ENCODE results near the gene NR2C2AP. TPM values are rescaled to one million over a fixed set of nuclear protein-coding genes. Genes with fewer than 3 reads are reported as not detected.

NR2C2AP gene
- total and polyA plus RNA-seq, 2 donors (not counting 1 experiment from before 2014, with no cell fraction given) = 27.4 to 29.3 TPM

- Mint-ChIP-seq H3K4me1 (peaks cover 30% of the 10 kb centered on the region), H3K27ac (no peak overlapping the region), H3K27me3 (peaks cover 8% of the 10 kb centered on the region), H3K4me3 (peak overlapping the region; percentile 82), H3K9me3 (ENCODE audit: insufficient read depth) (no peaks in the 10 kb centered on the region)
- Histone ChIP-seq H3K36me3 (replicated peaks in 1 of 2; ENCODE audit: control extremely low read depth in 1 of 2, control insufficient read depth in 1 of 2, extremely low read depth in 1 of 2, insufficient read depth in 2 of 2, low read length in 1 of 2) (peaks cover 0 to under 1% of the 10 kb centered on the region in 2 experiments), H3K27me3 (replicated peaks in 1 of 4; ENCODE audit: control extremely low read depth in 1 of 4, control insufficient read depth in 3 of 4, insufficient read depth in 4 of 4, low read length in 3 of 4) (peaks cover 0 to 18% (median 2%) of the 10 kb centered on the region in 4 experiments), H3K4me1 (ENCODE audit: control insufficient read depth in 2 of 2, insufficient read depth in 2 of 2, low read length in 2 of 2) (peaks cover 13 to 22% of the 10 kb centered on the region in 2 donors), H3K9me3 (ENCODE audit: control extremely low read depth in 1 of 3, control insufficient read depth in 2 of 3, insufficient read depth in 1 of 3, low read length in 2 of 3) (peaks cover 0 to 11% (median 0%) of the 10 kb centered on the region in 3 donors), H3K79me2 (ENCODE audit: control insufficient read depth, insufficient read depth, low read length) (no peaks in the 10 kb centered on the region), H2AFZ (ENCODE audit: insufficient read depth, low read depth, low read length, poor library complexity, severe bottlenecking) (no peak overlapping the region), H3K4me3 (ENCODE audit: control extremely low read depth in 1 of 5, extremely low read depth in 1 of 5, insufficient read depth in 1 of 5, low read depth in 2 of 5, low read length in 4 of 5) (no peak overlapping the region), H3K27ac (ENCODE audit: low read length in 2 of 2) (no peak overlapping the region), H4K20me1 (ENCODE audit: control insufficient read depth, insufficient read depth, low read length, poor library complexity, severe bottlenecking) (no peaks in the 10 kb centered on the region), H3K4me2 (replicated peaks; ENCODE audit: low read depth, low read length, poor library complexity, severe bottlenecking) (peak overlapping the region; percentile 84), H3K9ac (ENCODE audit: low read length) (no peak overlapping the region)
- ChIA-PET POLR2A (no interaction called here), CTCF (interaction anchor here (1.9 to 13.6 kb wide), 2 partner anchors 16 to 26 kb away, joined by 5 to 285 read pairs; no protein-coding TSS in a partner anchor)
- DNase-seq (no peak), ATAC-seq (ENCODE audit: low read depth) (no peak)
- intact Hi-C loops (cut with micrococcal nuclease) = loop anchor here (1.0 kb wide), 2 partner anchors 11 to 33 kb away; partner anchors contain the start of gene TMEM161A
- WGBS (ENCODE audit: insufficient coverage) = 98% methylated on average over 5 of the region's 6 CpGs
- no peak for TF ChIP-seq CTCF (IDR thresholded peaks at IDR 0.05)
- TF ChIP-seq EZH2 (IDR thresholded peaks at IDR 0.05; ENCODE audit: borderline replicate concordance, insufficient read depth, low read depth, low read length, poor library complexity, severe bottlenecking) = no peak
Observed at GRCh38 chr19:19170873-19171672, 32.1 kb downstream of the NR2C2AP start.
